Tibial nerve (tissue), 4 donors: ENCODE measurements around the gene ZNF609. TPM values are rescaled to one million over a fixed set of nuclear protein-coding genes. Genes with fewer than 3 reads are reported as not detected.
A peak's percentile ranks its signal among the peaks of the same experiment; 100 is the strongest.

Source experiments
- DNase-seq, 2 donors: peaks; one replicate each; pipeline ENCODE4 v3.0.0-alpha.2; 2019; ENCODE audit warnings: low spot score in 2 of 2
- H3K27ac ChIP-seq, 4 donors: fragments of 200-600 bp; sonication (generic) in 3 of 4; one replicate each; pipeline ENCODE4 v1.5.1; 2017 to 2019; ENCODE audit warnings: mild to moderate bottlenecking in 1 of 4
- H3K27me3 ChIP-seq, 2 donors: fragments of 200-600 bp; sonication (generic) in 1 of 2; one replicate each; pipeline versions ENCODE4 v1.5.1 to v1.6.0; 2017 to 2019
- H3K36me3 ChIP-seq, 3 donors: fragments of 200-600 bp; sonication (generic); one replicate each; pipeline ENCODE4 v1.5.1; 2018 to 2019
- H3K4me1 ChIP-seq, 4 donors: fragments of 200-600 bp; sonication (generic) in 3 of 4; one replicate each; pipeline ENCODE4 v1.5.1; 2017 to 2019
- H3K4me3 ChIP-seq, 4 donors: fragments of 200-600 bp; sonication (generic) in 3 of 4; one replicate each; pipeline ENCODE4 v1.5.1; 2017 to 2019; ENCODE audit warnings: mild to moderate bottlenecking in 1 of 4, moderate library complexity in 1 of 4
- H3K9me3 ChIP-seq, 4 donors: fragments of 200-600 bp; sonication (generic) in 3 of 4; one replicate each; pipeline ENCODE4 v1.5.1; 2017 to 2019
- CTCF ChIP-seq, 5 experiments: fragments of 200-600 bp in 3 of 5; fragments of 450-650 bp in 2 of 5; sonication (generic) in 3 of 5; IDR thresholded peaks; one replicate each; pipeline ENCODE4 v1.5.1; 2016 to 2019; ENCODE audit warnings: antibody characterized with exemption in 5 of 5, mild to moderate bottlenecking in 3 of 5, moderate library complexity in 2 of 5
- EP300 ChIP-seq, 2 donors: sonication (generic); formaldehyde crosslinking; IDR thresholded peaks; one replicate each; pipeline ENCODE4 v1.6.1; 2017; ENCODE audit warnings: antibody characterized with exemption in 2 of 2, mild to moderate bottlenecking in 1 of 2
- POLR2A ChIP-seq, 2 donors: fragments of 450-650 bp; IDR thresholded peaks; one replicate each; pipeline ENCODE4 v1.6.1; 2017; ENCODE audit warnings: antibody characterized with exemption in 2 of 2, mild to moderate bottlenecking in 2 of 2, moderate library complexity in 2 of 2
- WGBS, 2 donors: methylation state at CpG; one replicate each; pipeline ENCODE4 v1.1.5; 2018; 5-methylcytosine and 5-hydroxymethylcytosine counted together
- total RNA-seq, 4 donors: library from RNA; depleted of rRNA; stranded (reverse); fragments of >200 nt; gene quantifications; one replicate each; pipeline ENCODE4 v1.1.0, GENCODE V29; 2016

Gene ZNF609
- total RNA-seq, 4 donors from 2014 or later = 22.9 to 38.7 (median 27.1) TPM

- 57 to 59% methylated on average over 8 to 9 of the region's 9 CpGs for WGBS, 2 donors
- no peak overlapping the region for H3K27ac ChIP-seq
- no peaks in the 10 kb centered on the region for H3K9me3 ChIP-seq
- peak; percentile 37 to 73 (median 49) for TF ChIP-seq CTCF (IDR thresholded peaks at IDR 0.05)
- TF ChIP-seq EP300 (IDR thresholded peaks at IDR 0.05) = no peak
- peaks cover 0 to 11% (median 0%) of the 10 kb centered on the region in 4 donors for H3K4me1 ChIP-seq
- no peaks in the 10 kb centered on the region for H3K27me3 ChIP-seq
- DNase-seq = peak in 1 of 2 donors; percentile 26
- no peak overlapping the region for H3K4me3 ChIP-seq
- H3K36me3 ChIP-seq = peaks cover 0 to 90% (median 24%) of the 10 kb centered on the region in 3 donors
Measured at GRCh38 chr15:64681424-64682024, 221.1 kb downstream of the ZNF609 start.

- no peak for TF ChIP-seq CTCF (IDR thresholded peaks at IDR 0.05)
- TF ChIP-seq EP300 (IDR thresholded peaks at IDR 0.05) = no peak
- no peak for TF ChIP-seq POLR2A (IDR thresholded peaks at IDR 0.05)
- Histone ChIP-seq H3K4me3 (no peak overlapping the region), H3K36me3 (peaks cover 0 to 88% (median 29%) of the 10 kb centered on the region in 3 donors), H3K27me3 (no peaks in the 10 kb centered on the region), H3K9me3 (no peaks in the 10 kb centered on the region), H3K4me1 (peaks cover 0 to 18% (median 0%) of the 10 kb centered on the region in 4 donors), H3K27ac (no peak overlapping the region)
- no peak for DNase-seq
- WGBS, 2 donors = 75 to 78% methylated on average over 3 of the region's 3 CpGs
Measured at GRCh38 chr15:64682255-64682654, 221.9 kb downstream of the ZNF609 start.

GRCh38 chr15:64683378-64683777, 223.0 kb downstream of the ZNF609 start:
- Histone ChIP-seq H3K9me3 (no peaks in the 10 kb centered on the region), H3K27me3 (no peaks in the 10 kb centered on the region), H3K4me1 (peaks cover 0 to 30% (median 0%) of the 10 kb centered on the region in 4 donors), H3K36me3 (peaks cover 0 to 90% (median 32%) of the 10 kb centered on the region in 3 donors), H3K4me3 (no peak overlapping the region), H3K27ac (peak overlapping the region in 2 of 4 donors; percentile 31 to 41)
- TF ChIP-seq EP300 (IDR thresholded peaks at IDR 0.05) = no peak
- TF ChIP-seq CTCF (IDR thresholded peaks at IDR 0.05) = no peak
- no peak for TF ChIP-seq POLR2A (IDR thresholded peaks at IDR 0.05)
- 33 to 39% methylated on average over 3 of the region's 3 CpGs for WGBS, 2 donors
- no peak for DNase-seq

GRCh38 chr15:64685230-64685888, 225.0 kb downstream of the ZNF609 start:
- H3K4me3 ChIP-seq = no peak overlapping the region
- no peak for DNase-seq
- no peaks in the 10 kb centered on the region for H3K27me3 ChIP-seq
- TF ChIP-seq POLR2A (IDR thresholded peaks at IDR 0.05) = no peak
- TF ChIP-seq CTCF (IDR thresholded peaks at IDR 0.05) = no peak
- no peak for TF ChIP-seq EP300 (IDR thresholded peaks at IDR 0.05)
- H3K27ac ChIP-seq = no peak overlapping the region
- H3K36me3 ChIP-seq = peaks cover 4 to 90% (median 38%) of the 10 kb centered on the region in 3 donors
- H3K9me3 ChIP-seq = no peaks in the 10 kb centered on the region
- H3K4me1 ChIP-seq = peaks cover 0 to 35% (median 0%) of the 10 kb centered on the region in 4 donors
- 66 to 67% methylated on average over 4 of the region's 4 CpGs for WGBS, 2 donors

GRCh38 chr15:64686130-64686735, 225.9 kb downstream of the ZNF609 start:
- H3K36me3 ChIP-seq = peaks cover 4 to 88% (median 35%) of the 10 kb centered on the region in 3 donors
- whole genome bisulfite sequencing, 2 donors = 63 to 65% methylated on average over 10 of the region's 10 CpGs
- TF ChIP-seq POLR2A (IDR thresholded peaks at IDR 0.05) (no peak), CTCF (IDR thresholded peaks at IDR 0.05) (peak; percentile 59 to 80 (median 72)), EP300 (IDR thresholded peaks at IDR 0.05) (no peak)
- peaks cover 0 to 44% (median 7%) of the 10 kb centered on the region in 4 donors for H3K4me1 ChIP-seq
- no peak overlapping the region for H3K4me3 ChIP-seq
- no peak overlapping the region for H3K27ac ChIP-seq
- DNase-seq = peak in 1 of 2 donors; percentile 80
- H3K9me3 ChIP-seq = no peaks in the 10 kb centered on the region
- no peaks in the 10 kb centered on the region for H3K27me3 ChIP-seq
